ENCODE data around the gene AGTRAP.
A peak's percentile ranks its signal among the peaks of the same experiment; 100 is the strongest.

Gene AGTRAP

DNA sequence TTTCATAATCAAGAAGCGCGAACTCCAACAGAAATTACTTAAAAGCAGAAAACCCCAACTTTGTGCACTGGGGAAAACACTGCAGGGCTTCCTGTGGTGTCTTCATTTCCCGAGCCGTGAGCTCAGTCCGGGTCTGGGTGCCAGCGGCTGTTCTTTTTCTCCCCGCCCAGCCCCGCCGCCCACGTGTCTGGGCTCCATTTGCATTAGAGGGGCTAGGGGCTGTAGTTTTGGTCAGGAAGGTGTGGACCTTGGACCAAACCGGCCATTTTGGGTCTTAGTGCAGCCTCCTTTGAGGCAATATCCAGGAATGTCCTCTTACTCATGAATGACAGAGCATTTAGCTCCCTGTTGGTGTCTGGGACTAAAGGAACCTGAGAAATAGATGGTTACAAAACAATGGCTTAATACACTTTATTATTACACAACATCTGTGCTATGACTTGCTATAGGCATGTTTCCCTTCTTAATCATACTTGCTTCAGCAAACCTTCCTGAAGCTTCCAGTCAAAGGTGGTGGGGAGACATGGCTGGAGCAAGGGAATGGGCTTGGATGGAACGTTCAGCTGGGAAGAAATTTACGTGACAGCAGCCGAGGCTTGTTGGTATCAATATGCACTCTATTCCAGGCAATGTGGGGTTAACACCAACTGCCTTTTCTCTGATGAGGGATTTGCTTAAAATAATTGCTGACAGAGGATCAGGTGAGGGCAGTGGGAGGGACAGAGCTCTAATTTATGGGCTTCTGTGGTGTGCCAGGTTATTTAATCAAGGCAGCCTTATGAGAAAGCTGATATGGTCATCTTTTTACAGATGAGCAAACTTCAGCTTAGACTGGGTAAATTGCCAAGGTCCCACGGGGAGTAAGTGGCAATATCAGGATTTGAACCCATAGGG is 1.1 kb downstream of the AGTRAP start:
- DNase-seq (ENCODE audit: low read depth, low spot score): no peak
- Histone ChIP-seq H3K9ac (ENCODE audit: insufficient read length, low read depth) (peak overlapping the region; percentile 95), H3K27me3 (ENCODE audit: insufficient read depth, insufficient read length) (no peaks in the 10 kb centered on the region), H3K36me3 (ENCODE audit: insufficient read depth, insufficient read length, low read length) (peaks cover 4% of the 10 kb centered on the region), H3K4me3 (ENCODE audit: insufficient read length, low read depth) (peak overlapping the region; percentile 91), H3K9me3 (ENCODE audit: insufficient read depth, low read length) (no peaks in the 10 kb centered on the region), H3K4me1 (ENCODE audit: insufficient read depth, insufficient read length) (peaks cover 7% of the 10 kb centered on the region)
- TF ChIP-seq SUZ12 (IDR thresholded peaks at IDR 0.05; ENCODE audit: extremely low read depth, insufficient read depth, insufficient read length): no peak
- peak; percentile 46 for TF ChIP-seq YY1 (IDR thresholded peaks at IDR 0.05; ENCODE audit: insufficient read depth, insufficient read length)
- no peak for TF ChIP-seq ZNF274 (IDR thresholded peaks at IDR 0.05; ENCODE audit: low read depth, low read length)

DNA sequence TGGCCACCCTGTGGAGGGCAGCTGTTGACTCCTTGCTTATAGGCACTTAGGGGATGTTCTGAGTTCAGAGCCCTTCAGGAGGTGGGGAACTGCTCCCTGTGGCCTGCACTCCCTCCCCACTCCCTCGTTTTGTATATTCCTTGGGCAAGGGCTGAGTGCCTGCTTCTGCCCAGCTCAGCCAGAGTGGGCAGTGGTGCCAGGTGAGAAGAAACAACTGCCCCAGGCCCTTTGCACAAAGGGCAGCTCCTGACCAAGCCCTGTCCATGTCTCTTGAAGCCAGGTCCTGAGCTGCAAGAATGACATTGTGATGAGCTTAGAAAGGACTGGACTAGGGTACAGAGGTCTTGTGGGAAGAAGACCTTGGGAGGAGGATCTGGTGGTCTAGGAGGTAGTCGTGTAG is 2.2 kb downstream of the AGTRAP start:
- no peak for TF ChIP-seq SUZ12 (IDR thresholded peaks at IDR 0.05; ENCODE audit: extremely low read depth, insufficient read depth, insufficient read length)
- no peak for TF ChIP-seq YY1 (IDR thresholded peaks at IDR 0.05; ENCODE audit: insufficient read depth, insufficient read length)
- no peak for TF ChIP-seq ZNF274 (IDR thresholded peaks at IDR 0.05; ENCODE audit: low read depth, low read length)
- no peak for DNase-seq (ENCODE audit: low read depth, low spot score)
- peak overlapping the region; percentile 32 for H3K9ac ChIP-seq (ENCODE audit: insufficient read length, low read depth)
- H3K9me3 ChIP-seq (ENCODE audit: insufficient read depth, low read length): no peaks in the 10 kb centered on the region
- peaks cover 7% of the 10 kb centered on the region for H3K4me1 ChIP-seq (ENCODE audit: insufficient read depth, insufficient read length)
- H3K27me3 ChIP-seq (ENCODE audit: insufficient read depth, insufficient read length): no peaks in the 10 kb centered on the region
- peaks cover 4% of the 10 kb centered on the region for H3K36me3 ChIP-seq (ENCODE audit: insufficient read depth, insufficient read length, low read length)
- no peak overlapping the region for H3K4me3 ChIP-seq (ENCODE audit: insufficient read length, low read depth)

DNA sequence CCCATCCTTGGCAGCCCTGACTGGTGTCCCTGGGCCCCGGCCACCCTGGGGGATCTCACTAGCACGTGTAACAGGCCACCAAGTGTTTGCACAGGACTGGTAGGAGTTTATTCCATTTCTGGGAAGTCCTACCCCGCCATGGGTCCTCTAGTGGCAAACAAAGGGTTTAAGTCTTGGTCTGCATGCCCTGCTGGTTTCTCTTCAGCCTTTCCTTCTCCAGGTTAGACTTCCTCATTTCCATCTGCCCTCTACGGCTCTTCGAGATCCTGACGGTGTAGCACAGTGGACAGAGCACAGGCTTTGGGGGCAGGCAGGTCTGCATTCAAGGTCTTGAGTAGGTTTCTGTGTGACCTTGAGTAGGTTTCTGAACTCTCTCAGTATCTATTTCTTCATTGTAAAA is 2.8 kb downstream of the AGTRAP start:
- peaks cover 7% of the 10 kb centered on the region for H3K4me1 ChIP-seq (ENCODE audit: insufficient read depth, insufficient read length)
- no peak for DNase-seq (ENCODE audit: low read depth, low spot score)
- peaks cover 4% of the 10 kb centered on the region for H3K36me3 ChIP-seq (ENCODE audit: insufficient read depth, insufficient read length, low read length)
- H3K9me3 ChIP-seq (ENCODE audit: insufficient read depth, low read length): no peaks in the 10 kb centered on the region
- no peaks in the 10 kb centered on the region for H3K27me3 ChIP-seq (ENCODE audit: insufficient read depth, insufficient read length)
- H3K4me3 ChIP-seq (ENCODE audit: insufficient read length, low read depth): no peak overlapping the region
- TF ChIP-seq ZNF274 (IDR thresholded peaks at IDR 0.05; ENCODE audit: low read depth, low read length) (no peak), YY1 (IDR thresholded peaks at IDR 0.05; ENCODE audit: insufficient read depth, insufficient read length) (no peak), SUZ12 (IDR thresholded peaks at IDR 0.05; ENCODE audit: extremely low read depth, insufficient read depth, insufficient read length) (no peak)
- H3K9ac ChIP-seq (ENCODE audit: insufficient read length, low read depth): no peak overlapping the region

DNA sequence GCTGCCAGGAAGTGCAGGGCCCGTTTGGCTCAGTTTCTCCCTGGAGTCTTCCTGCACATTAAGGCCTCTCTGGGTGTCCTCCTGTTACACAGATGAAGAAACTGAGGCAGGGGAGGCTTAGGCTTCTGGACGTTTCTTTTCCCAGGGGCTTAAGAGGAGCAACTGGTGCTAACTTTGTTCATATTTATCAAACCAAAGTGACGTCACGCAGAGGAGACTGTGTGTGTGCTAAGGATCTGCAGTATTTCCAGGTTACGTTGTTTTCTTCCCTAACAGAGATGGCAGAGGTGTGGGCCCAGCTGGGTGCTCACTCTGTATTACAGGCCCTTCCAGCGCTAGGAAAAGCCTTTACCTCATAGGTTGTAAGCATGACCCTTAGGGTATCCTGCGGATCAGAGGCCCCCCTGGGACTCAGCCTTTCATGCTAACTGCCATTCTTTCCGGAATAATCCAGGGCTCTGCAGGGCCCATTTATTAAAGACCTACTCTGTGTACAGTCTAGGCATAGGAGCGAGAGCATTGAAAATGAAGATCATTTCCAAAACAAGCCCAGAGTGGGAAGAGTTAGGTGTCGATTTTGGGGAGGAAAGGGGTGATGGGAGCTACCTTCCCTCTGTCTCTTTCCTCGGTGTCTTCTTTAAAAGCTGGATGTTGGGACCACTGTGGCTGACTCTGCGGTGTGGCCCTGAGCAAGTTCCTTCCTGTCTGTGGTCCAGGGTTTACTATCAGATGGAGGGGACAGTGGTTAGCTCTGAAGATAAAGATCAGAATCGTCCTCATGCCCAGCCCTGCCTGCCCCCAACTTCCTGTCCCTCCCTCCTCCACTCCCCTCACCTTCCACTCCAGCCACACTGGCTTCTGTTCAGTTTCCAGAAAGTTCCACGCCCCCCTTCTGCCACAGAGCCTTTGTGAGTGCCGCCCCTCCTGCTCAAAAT is 4.6 kb downstream of the AGTRAP start:
- no peaks in the 10 kb centered on the region for H3K27me3 ChIP-seq (ENCODE audit: insufficient read depth, insufficient read length)
- peaks cover 7% of the 10 kb centered on the region for H3K4me1 ChIP-seq (ENCODE audit: insufficient read depth, insufficient read length)
- no peak overlapping the region for H3K4me3 ChIP-seq (ENCODE audit: insufficient read length, low read depth)
- no peak for TF ChIP-seq SUZ12 (IDR thresholded peaks at IDR 0.05; ENCODE audit: extremely low read depth, insufficient read depth, insufficient read length)
- TF ChIP-seq ZNF274 (IDR thresholded peaks at IDR 0.05; ENCODE audit: low read depth, low read length): no peak
- no peak for TF ChIP-seq YY1 (IDR thresholded peaks at IDR 0.05; ENCODE audit: insufficient read depth, insufficient read length)
- H3K9me3 ChIP-seq (ENCODE audit: insufficient read depth, low read length): no peaks in the 10 kb centered on the region
- DNase-seq (ENCODE audit: low read depth, low spot score): no peak
- H3K36me3 ChIP-seq (ENCODE audit: insufficient read depth, insufficient read length, low read length): peaks cover 4% of the 10 kb centered on the region
- H3K9ac ChIP-seq (ENCODE audit: insufficient read length, low read depth): no peak overlapping the region

DNA sequence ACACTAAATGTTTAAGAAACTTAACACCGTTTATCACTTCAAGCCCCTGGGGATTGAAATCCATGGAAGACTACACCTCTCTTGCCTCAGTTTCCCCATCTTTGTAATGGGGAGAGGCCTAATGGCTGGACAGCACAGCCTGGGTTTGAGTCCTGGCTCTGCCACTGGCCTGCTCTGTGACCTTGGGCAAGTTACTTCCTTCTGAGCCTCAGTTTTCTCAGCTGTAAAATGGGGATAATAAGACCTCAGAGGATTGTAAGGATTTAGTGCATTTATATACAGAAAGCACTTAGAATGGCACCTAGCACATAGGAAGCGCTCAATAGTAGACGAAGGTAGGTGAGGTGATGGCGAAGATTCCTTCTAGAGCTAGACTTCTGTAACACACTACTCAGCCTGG is 5.5 kb downstream of the AGTRAP start:
- peak overlapping the region; percentile 9 for H3K9ac ChIP-seq (ENCODE audit: insufficient read length, low read depth)
- no peaks in the 10 kb centered on the region for H3K9me3 ChIP-seq (ENCODE audit: insufficient read depth, low read length)
- peaks cover 9% of the 10 kb centered on the region for H3K36me3 ChIP-seq (ENCODE audit: insufficient read depth, insufficient read length, low read length)
- H3K4me1 ChIP-seq (ENCODE audit: insufficient read depth, insufficient read length): peaks cover 7% of the 10 kb centered on the region
- no peak for DNase-seq (ENCODE audit: low read depth, low spot score)
- H3K27me3 ChIP-seq (ENCODE audit: insufficient read depth, insufficient read length): no peaks in the 10 kb centered on the region
- TF ChIP-seq SUZ12 (IDR thresholded peaks at IDR 0.05; ENCODE audit: extremely low read depth, insufficient read depth, insufficient read length) (no peak), ZNF274 (IDR thresholded peaks at IDR 0.05; ENCODE audit: low read depth, low read length) (no peak), YY1 (IDR thresholded peaks at IDR 0.05; ENCODE audit: insufficient read depth, insufficient read length) (no peak)
- H3K4me3 ChIP-seq (ENCODE audit: insufficient read length, low read depth): no peak overlapping the region

DNA sequence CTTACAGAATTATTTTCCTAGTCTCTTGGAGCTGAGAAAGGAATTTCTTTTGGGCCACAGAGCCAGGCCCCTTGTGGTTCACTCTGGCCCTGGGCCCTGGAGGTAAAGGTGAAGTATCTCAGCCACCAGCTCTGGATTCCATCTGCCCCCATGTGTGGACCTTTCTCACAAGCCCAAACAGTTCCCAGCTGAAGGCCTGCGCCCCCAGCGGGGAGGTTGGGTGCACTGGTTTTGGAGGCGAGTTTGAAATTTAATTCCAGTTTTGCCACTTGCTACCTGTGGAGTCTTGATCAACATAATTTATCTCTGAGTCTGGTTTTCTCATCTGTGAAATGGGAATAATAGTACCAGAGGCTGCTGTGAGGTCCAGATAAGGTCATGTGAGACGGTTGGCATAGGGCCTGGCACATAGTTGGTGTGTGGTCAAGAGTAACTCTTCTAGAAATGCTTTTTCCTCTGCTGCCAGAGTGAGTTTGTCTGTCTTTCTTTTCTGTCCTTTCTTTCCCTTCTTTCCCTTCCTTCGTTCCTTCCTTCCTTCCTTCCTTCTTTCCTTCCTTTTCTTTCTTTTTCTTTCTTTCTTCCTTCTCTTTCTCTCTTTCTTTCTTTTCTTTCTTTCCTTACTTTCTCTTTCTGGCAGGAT is 6.1 kb downstream of the AGTRAP start:
- Histone ChIP-seq H3K9me3 (ENCODE audit: insufficient read depth, low read length) (no peaks in the 10 kb centered on the region), H3K36me3 (ENCODE audit: insufficient read depth, insufficient read length, low read length) (peaks cover 9% of the 10 kb centered on the region), H3K4me3 (ENCODE audit: insufficient read length, low read depth) (no peak overlapping the region), H3K27me3 (ENCODE audit: insufficient read depth, insufficient read length) (no peaks in the 10 kb centered on the region), H3K4me1 (ENCODE audit: insufficient read depth, insufficient read length) (peaks cover 7% of the 10 kb centered on the region), H3K9ac (ENCODE audit: insufficient read length, low read depth) (no peak overlapping the region)
- TF ChIP-seq YY1 (IDR thresholded peaks at IDR 0.05; ENCODE audit: insufficient read depth, insufficient read length) (no peak), SUZ12 (IDR thresholded peaks at IDR 0.05; ENCODE audit: extremely low read depth, insufficient read depth, insufficient read length) (no peak), ZNF274 (IDR thresholded peaks at IDR 0.05; ENCODE audit: low read depth, low read length) (no peak)
- no peak for DNase-seq (ENCODE audit: low read depth, low spot score)
